ENCODE measurements around the gene RAD51AP2.

GRCh38 chr2:17558053-17558452, 39.8 kb upstream of the RAD51AP2 start:
- TF ChIP-seq YY1 (IDR thresholded peaks at IDR 0.05; ENCODE audit: insufficient read depth, insufficient read length) (no peak), ZNF274 (IDR thresholded peaks at IDR 0.05; ENCODE audit: low read depth, low read length) (no peak)
